GM12873 (cell line): ENCODE results near the gene LRRC3.

Experiments used
- CTCF ChIP-seq: IDR thresholded peaks from 2 replicates; pipeline ENCODE4 v1.5.1; 2012; ENCODE audit warnings: low read depth, mild to moderate bottlenecking, moderate library complexity, low read length, control low read depth; ENCODE audit not compliant: insufficient read depth; ENCODE audit errors: missing control alignments

The LRRC3 gene

GRCh38 chr21:44471341-44471740 is 16.0 kb downstream of the LRRC3 start:
- TF ChIP-seq CTCF: no peak

- no peak for TF ChIP-seq CTCF
These were observed 16.7 kb downstream of the LRRC3 start for GRCh38 chr21:44471996-44472395.

- TF ChIP-seq CTCF: no peak
These were observed 18.7 kb downstream of the LRRC3 start for GRCh38 chr21:44473915-44474555.

GRCh38 chr21:44475266-44475845 is 20.0 kb downstream of the LRRC3 start:
- no peak for TF ChIP-seq CTCF

- no peak for TF ChIP-seq CTCF
These were observed 21.8 kb downstream of the LRRC3 start for GRCh38 chr21:44477131-44477530.

GRCh38 chr21:44477712-44478111 is 22.4 kb downstream of the LRRC3 start:
- TF ChIP-seq CTCF: no peak

GRCh38 chr21:44478124-44478800 is 23.0 kb downstream of the LRRC3 start:
- no peak for TF ChIP-seq CTCF
